ENCODE data around the gene CLEC16A.

CLEC16A gene

GRCh38 chr16:11134722-11135463, 190.5 kb downstream of the CLEC16A start:
- H3K4me3 ChIP-seq (ENCODE audit: low read depth, low read length): no peak overlapping the region
- TF ChIP-seq CTCF (IDR thresholded peaks at IDR 0.05; ENCODE audit: low read depth, low read length, missing control alignments): no peak
- DNase-seq (ENCODE audit: low read depth): no peak

- no peak overlapping the region for H3K4me3 ChIP-seq (ENCODE audit: low read depth, low read length)
- DNase-seq (ENCODE audit: low read depth): no peak
Measured at GRCh38 chr16:11135464-11135973, 191.2 kb downstream of the CLEC16A start.

GRCh38 chr16:11136600-11136999, 192.2 kb downstream of the CLEC16A start:
- no peak overlapping the region for H3K4me3 ChIP-seq (ENCODE audit: low read depth, low read length)

More at GRCh38 chr16:11135464-11135973, 191.2 kb downstream of the CLEC16A start:
- TF ChIP-seq CTCF (IDR thresholded peaks at IDR 0.05; ENCODE audit: low read depth, low read length, missing control alignments): no peak

GRCh38 chr16:11138022-11138768, 193.8 kb downstream of the CLEC16A start:
- TF ChIP-seq CTCF (IDR thresholded peaks at IDR 0.05; ENCODE audit: low read depth, low read length, missing control alignments): no peak
- H3K4me3 ChIP-seq (ENCODE audit: low read depth, low read length): no peak overlapping the region
- no peak for DNase-seq (ENCODE audit: low read depth)

More at GRCh38 chr16:11136600-11136999, 192.2 kb downstream of the CLEC16A start:
- DNase-seq (ENCODE audit: low read depth): no peak
- TF ChIP-seq CTCF (IDR thresholded peaks at IDR 0.05; ENCODE audit: low read depth, low read length, missing control alignments): no peak

GRCh38 chr16:11138769-11139325, 194.5 kb downstream of the CLEC16A start:
- DNase-seq (ENCODE audit: low read depth): no peak
- H3K4me3 ChIP-seq (ENCODE audit: low read depth, low read length): no peak overlapping the region
- no peak for TF ChIP-seq CTCF (IDR thresholded peaks at IDR 0.05; ENCODE audit: low read depth, low read length, missing control alignments)

- no peak for TF ChIP-seq CTCF (IDR thresholded peaks at IDR 0.05; ENCODE audit: low read depth, low read length, missing control alignments)
- no peak for DNase-seq (ENCODE audit: low read depth)
- no peak overlapping the region for H3K4me3 ChIP-seq (ENCODE audit: low read depth, low read length)
Measured at GRCh38 chr16:11139326-11140097, 195.1 kb downstream of the CLEC16A start.
